ENCODE results near the gene SYT14.

The SYT14 gene

DNA sequence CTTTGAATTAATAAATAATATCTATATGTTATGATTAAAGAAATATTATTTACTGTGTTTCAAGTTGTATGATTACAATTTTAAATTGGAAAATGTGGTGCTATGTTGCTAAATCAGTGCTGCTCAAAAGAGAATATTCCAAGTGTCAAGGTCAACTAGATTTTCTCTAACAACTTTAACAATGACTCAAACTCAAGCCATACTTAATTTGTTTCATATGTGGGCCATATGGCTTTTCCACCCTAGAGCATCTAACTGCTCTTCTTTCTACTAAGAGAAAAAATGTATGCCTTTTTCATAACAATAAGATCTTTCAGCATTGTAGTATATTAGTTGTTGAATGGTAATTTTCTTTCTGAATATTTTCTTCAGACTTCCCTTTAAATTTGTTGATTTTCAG lies 8.3 kb upstream of the SYT14 start:
- TF ChIP-seq TEAD4 (IDR thresholded peaks at IDR 0.05): no peak
- TF ChIP-seq, protein P1, sequence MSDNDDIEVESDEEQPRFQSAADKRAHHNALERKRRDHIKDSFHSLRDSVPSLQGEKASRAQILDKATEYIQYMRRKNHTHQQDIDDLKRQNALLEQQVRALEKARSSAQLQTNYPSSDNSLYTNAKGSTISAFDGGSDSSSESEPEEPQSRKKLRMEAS (IDR thresholded peaks at IDR 0.05): no peak
- no peak for TF ChIP-seq RAD21 (IDR thresholded peaks at IDR 0.05; ENCODE audit: low read depth)
- no peak for TF ChIP-seq EP300 (IDR thresholded peaks at IDR 0.05; ENCODE audit: borderline replicate concordance)

DNA sequence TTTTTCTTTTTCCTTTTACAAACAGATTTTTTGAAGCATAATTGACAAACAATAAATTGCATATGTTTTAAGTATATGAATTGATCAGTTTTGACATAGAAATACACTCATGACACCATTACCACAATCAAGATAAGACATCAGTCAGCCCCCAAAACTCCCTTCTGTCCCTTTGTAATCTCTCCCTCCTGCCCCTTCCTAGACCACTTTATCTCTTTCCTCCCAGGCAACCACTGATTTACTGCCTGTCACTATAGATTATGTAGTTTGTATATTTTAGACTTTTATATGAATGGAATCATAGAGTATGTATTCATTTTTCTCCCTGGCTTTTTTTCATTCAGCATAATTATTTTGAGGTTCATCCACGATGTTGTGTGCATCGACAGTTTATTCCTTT lies 6.9 kb upstream of the SYT14 start:
- no peak for TF ChIP-seq CREB1 (IDR thresholded peaks at IDR 0.05; ENCODE audit: low read depth)
- no peak for TF ChIP-seq CEBPB (IDR thresholded peaks at IDR 0.05)
- no peak for TF ChIP-seq EP300 (IDR thresholded peaks at IDR 0.05; ENCODE audit: borderline replicate concordance)
- TF ChIP-seq, protein P2, sequence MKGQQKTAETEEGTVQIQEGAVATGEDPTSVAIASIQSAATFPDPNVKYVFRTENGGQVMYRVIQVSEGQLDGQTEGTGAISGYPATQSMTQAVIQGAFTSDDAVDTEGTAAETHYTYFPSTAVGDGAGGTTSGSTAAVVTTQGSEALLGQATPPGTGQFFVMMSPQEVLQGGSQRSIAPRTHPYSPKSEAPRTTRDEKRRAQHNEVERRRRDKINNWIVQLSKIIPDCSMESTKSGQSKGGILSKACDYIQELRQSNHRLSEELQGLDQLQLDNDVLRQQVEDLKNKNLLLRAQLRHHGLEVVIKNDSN (IDR thresholded peaks at IDR 0.05): no peak
- no peak for TF ChIP-seq FOXM1 (IDR thresholded peaks at IDR 0.05; ENCODE audit: borderline replicate concordance, low read depth)
- TF ChIP-seq, protein P1 (IDR thresholded peaks at IDR 0.05): no peak
- no peak for TF ChIP-seq RAD21 (IDR thresholded peaks at IDR 0.05; ENCODE audit: low read depth)
- no peak for TF ChIP-seq NFIC (IDR thresholded peaks at IDR 0.05)
- TF ChIP-seq TCF12 (IDR thresholded peaks at IDR 0.05; ENCODE audit: low read depth): no peak
- TF ChIP-seq TEAD4 (IDR thresholded peaks at IDR 0.05): no peak
- TF ChIP-seq, protein P3, sequence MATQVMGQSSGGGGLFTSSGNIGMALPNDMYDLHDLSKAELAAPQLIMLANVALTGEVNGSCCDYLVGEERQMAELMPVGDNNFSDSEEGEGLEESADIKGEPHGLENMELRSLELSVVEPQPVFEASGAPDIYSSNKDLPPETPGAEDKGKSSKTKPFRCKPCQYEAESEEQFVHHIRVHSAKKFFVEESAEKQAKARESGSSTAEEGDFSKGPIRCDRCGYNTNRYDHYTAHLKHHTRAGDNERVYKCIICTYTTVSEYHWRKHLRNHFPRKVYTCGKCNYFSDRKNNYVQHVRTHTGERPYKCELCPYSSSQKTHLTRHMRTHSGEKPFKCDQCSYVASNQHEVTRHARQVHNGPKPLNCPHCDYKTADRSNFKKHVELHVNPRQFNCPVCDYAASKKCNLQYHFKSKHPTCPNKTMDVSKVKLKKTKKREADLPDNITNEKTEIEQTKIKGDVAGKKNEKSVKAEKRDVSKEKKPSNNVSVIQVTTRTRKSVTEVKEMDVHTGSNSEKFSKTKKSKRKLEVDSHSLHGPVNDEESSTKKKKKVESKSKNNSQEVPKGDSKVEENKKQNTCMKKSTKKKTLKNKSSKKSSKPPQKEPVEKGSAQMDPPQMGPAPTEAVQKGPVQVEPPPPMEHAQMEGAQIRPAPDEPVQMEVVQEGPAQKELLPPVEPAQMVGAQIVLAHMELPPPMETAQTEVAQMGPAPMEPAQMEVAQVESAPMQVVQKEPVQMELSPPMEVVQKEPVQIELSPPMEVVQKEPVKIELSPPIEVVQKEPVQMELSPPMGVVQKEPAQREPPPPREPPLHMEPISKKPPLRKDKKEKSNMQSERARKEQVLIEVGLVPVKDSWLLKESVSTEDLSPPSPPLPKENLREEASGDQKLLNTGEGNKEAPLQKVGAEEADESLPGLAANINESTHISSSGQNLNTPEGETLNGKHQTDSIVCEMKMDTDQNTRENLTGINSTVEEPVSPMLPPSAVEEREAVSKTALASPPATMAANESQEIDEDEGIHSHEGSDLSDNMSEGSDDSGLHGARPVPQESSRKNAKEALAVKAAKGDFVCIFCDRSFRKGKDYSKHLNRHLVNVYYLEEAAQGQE (IDR thresholded peaks at IDR 0.05; ENCODE audit: low read depth): no peak
- no peak for TF ChIP-seq EGR1 (IDR thresholded peaks at IDR 0.05)
- TF ChIP-seq YY1 (IDR thresholded peaks at IDR 0.05; ENCODE audit: low read depth): no peak
- TF ChIP-seq TAF1 (IDR thresholded peaks at IDR 0.05; ENCODE audit: low read depth): no peak

DNA sequence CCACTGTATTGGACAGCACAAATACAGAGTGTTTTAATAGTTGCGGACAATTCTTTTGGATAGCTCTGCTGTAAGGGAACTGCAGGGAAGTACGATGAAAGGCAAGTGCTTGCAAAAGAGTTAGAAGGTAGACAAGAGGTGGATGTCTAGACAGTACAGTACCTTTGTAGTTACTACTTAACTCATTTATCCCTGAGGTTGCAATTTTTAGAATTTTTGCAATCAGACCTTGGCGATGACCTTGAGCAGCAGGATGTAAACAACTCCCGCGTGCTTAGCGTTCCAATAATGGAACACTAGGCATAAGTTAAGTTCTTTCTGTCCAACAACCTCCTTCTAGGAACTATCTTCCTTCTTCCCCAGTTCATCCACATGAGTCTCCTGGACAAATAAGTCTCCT lies 1.9 kb upstream of the SYT14 start:
- TF ChIP-seq, protein P3 (IDR thresholded peaks at IDR 0.05; ENCODE audit: low read depth): no peak
- TF ChIP-seq TCF12 (IDR thresholded peaks at IDR 0.05; ENCODE audit: low read depth) (no peak), CREB1 (IDR thresholded peaks at IDR 0.05; ENCODE audit: low read depth) (no peak)

DNA sequence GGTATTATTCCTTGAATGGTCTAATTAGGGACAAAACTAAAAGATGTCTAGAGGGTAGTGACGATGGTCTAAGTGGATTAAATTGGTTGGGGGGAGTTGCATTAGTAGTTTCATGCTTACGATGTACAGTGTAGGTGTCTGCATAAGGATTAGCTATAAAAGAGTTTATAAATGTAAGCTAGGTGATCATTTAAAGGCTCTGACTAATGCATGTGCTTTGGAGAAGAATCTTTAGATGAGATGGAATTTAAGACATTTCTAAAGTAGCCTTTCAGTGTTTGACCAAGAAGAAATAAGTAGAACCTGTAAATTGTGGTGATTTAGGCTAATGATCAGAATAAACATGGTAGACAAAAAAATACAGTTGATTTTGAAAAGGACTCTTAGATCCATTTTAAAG lies 7.4 kb downstream of the SYT14 start:
- TF ChIP-seq CREB1 (IDR thresholded peaks at IDR 0.05; ENCODE audit: low read depth) (no peak), YY1 (IDR thresholded peaks at IDR 0.05; ENCODE audit: low read depth) (no peak), ZBTB7A (IDR thresholded peaks at IDR 0.05; ENCODE audit: low read depth) (no peak), CEBPB (IDR thresholded peaks at IDR 0.05) (no peak), TEAD4 (IDR thresholded peaks at IDR 0.05) (no peak), FOXM1 (IDR thresholded peaks at IDR 0.05; ENCODE audit: borderline replicate concordance, low read depth) (no peak), NFIC (IDR thresholded peaks at IDR 0.05) (no peak), RAD21 (IDR thresholded peaks at IDR 0.05; ENCODE audit: low read depth) (no peak), EGR1 (IDR thresholded peaks at IDR 0.05) (no peak), EP300 (IDR thresholded peaks at IDR 0.05; ENCODE audit: borderline replicate concordance) (no peak), TAF1 (IDR thresholded peaks at IDR 0.05; ENCODE audit: low read depth) (no peak), TCF12 (IDR thresholded peaks at IDR 0.05; ENCODE audit: low read depth) (no peak)
- TF ChIP-seq, protein P1 (IDR thresholded peaks at IDR 0.05): no peak
- TF ChIP-seq, protein P3 (IDR thresholded peaks at IDR 0.05; ENCODE audit: low read depth): no peak
- TF ChIP-seq, protein P2 (IDR thresholded peaks at IDR 0.05): no peak

DNA sequence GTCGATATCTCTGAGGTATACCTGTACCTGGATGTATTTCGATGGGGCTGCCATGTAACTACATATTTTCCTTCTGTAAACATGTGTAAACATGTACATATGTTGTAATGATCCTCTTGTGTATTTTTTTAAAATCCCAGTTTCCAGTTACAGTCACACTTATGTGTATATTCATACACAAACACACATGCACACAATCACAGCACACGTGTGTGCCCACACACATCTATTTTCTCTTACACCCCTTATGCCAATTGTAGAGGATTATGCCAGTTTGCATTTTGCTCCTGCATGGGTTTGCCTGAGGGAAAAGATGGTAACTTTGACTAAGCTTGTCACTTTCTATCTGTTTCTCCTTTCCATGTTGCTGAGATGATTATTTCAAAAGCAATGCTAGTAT lies 10.1 kb downstream of the SYT14 start:
- TF ChIP-seq YY1 (IDR thresholded peaks at IDR 0.05; ENCODE audit: low read depth) (no peak), RAD21 (IDR thresholded peaks at IDR 0.05; ENCODE audit: low read depth) (no peak), EP300 (IDR thresholded peaks at IDR 0.05; ENCODE audit: borderline replicate concordance) (no peak), EGR1 (IDR thresholded peaks at IDR 0.05) (no peak), CREB1 (IDR thresholded peaks at IDR 0.05; ENCODE audit: low read depth) (no peak), TCF12 (IDR thresholded peaks at IDR 0.05; ENCODE audit: low read depth) (no peak), ZBTB7A (IDR thresholded peaks at IDR 0.05; ENCODE audit: low read depth) (no peak), FOXM1 (IDR thresholded peaks at IDR 0.05; ENCODE audit: borderline replicate concordance, low read depth) (no peak), CEBPB (IDR thresholded peaks at IDR 0.05) (no peak), TAF1 (IDR thresholded peaks at IDR 0.05; ENCODE audit: low read depth) (no peak), TEAD4 (IDR thresholded peaks at IDR 0.05) (no peak), NFIC (IDR thresholded peaks at IDR 0.05) (no peak)
- TF ChIP-seq, protein P2 (IDR thresholded peaks at IDR 0.05): no peak
- TF ChIP-seq, protein P1 (IDR thresholded peaks at IDR 0.05): no peak
- TF ChIP-seq, protein P3 (IDR thresholded peaks at IDR 0.05; ENCODE audit: low read depth): no peak

Measured in Ishikawa (cell line).